ENCODE measurements around the gene PPEF1.

DNA sequence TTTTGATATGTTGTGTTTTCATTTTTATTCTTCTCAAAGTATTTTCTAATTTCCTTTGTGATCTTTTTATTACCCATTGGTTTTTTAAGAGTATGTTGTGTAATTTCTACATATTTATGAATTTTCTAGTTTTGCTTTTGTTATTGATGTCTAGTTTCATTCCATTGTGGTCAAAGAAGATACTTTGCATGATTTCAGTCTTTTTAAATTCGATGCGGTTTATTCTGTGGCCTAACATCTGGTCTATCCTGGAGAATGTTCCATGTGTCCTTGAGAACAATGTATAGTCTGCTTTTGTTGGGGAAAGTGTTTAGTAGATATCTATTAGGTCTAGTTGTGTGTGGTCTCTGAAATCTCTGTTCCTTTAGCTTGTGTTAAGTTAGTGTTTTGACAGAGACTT is 46.2 kb downstream of the PPEF1 start:
- no peak for TF ChIP-seq CTCF (IDR thresholded peaks at IDR 0.05; ENCODE audit: poor library complexity, severe bottlenecking)
- TF ChIP-seq EZH2 (IDR thresholded peaks at IDR 0.05; ENCODE audit: borderline replicate concordance, insufficient read depth, low read length, poor library complexity, severe bottlenecking): no peak
- no peak for TF ChIP-seq POLR2AphosphoS5 (IDR thresholded peaks at IDR 0.05)
